C4-2B (cell line): ENCODE measurements around the gene WDR87.
"Not testable (repeated sequence)": the region's sequence is repeated elsewhere in the genome, so short reads cannot be mapped to it uniquely, and the experiment has no call there.

Experiments
- CTCF ChIP-seq: fragments of 450-650 bp; conservative IDR thresholded peaks from 2 replicates; pipeline ENCODE4 v1.5.1; 2017; ENCODE audit warnings: mild to moderate bottlenecking
- ZFX ChIP-seq: fragments of 450-650 bp; IDR thresholded peaks from 2 replicates; pipeline ENCODE4 v1.6.1; 2017

GRCh38 chr19:37924573-37924972 lies 18.2 kb upstream of the WDR87 start:
- TF ChIP-seq CTCF, ZFX: not testable (repeated sequence)
